HG03558 (cell line): ENCODE measurements around the gene CHST1.

Experiments used
- ATAC-seq: cut with Tn5 transposase; IDR thresholded peaks from one replicate; pipeline ENCODE4 v1.9.1; 2021; ENCODE audit warnings: moderate number of reproducible peaks; ENCODE audit not compliant: unreplicated experiment; ENCODE audit errors: extremely low read depth

CHST1 gene

DNA sequence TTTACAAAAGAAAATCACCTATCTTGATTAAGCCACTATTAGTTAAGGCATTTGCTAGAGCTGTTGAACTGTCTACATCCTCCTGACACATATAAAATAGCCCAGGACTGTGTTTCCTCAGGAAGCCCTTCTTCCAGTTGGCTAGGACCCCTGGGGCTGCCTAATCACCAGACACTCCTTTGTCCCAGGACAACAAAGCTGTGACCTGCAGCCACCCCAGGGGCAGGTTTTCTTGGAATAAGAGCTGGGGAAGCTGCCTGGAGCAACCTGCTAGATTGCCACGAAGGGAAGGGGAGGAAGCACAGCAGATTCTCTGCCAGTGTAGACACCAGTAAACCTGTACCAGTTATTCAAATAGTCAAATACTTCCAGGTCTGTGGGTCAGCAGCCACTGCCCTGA is 17.6 kb downstream of the CHST1 start:
- no peak for ATAC-seq

DNA sequence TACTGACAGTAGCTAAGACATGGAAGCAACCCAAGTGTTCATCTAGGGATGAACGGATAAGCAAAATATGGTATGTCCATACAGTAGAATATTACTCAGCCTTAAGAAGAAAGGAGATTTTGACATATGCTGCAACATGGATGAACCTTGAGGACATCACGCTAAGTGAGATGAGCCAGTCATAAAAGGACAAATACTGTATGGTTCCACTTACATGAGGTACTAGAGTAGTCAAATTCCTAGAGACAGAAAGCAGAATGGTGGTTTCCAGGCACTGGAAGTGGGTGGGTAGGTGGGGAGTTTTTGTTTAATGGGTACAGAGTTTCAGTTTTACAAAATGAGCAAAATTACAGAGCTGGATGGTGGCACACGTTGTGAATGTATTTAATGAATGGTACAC is 18.1 kb downstream of the CHST1 start:
- no peak for ATAC-seq

DNA sequence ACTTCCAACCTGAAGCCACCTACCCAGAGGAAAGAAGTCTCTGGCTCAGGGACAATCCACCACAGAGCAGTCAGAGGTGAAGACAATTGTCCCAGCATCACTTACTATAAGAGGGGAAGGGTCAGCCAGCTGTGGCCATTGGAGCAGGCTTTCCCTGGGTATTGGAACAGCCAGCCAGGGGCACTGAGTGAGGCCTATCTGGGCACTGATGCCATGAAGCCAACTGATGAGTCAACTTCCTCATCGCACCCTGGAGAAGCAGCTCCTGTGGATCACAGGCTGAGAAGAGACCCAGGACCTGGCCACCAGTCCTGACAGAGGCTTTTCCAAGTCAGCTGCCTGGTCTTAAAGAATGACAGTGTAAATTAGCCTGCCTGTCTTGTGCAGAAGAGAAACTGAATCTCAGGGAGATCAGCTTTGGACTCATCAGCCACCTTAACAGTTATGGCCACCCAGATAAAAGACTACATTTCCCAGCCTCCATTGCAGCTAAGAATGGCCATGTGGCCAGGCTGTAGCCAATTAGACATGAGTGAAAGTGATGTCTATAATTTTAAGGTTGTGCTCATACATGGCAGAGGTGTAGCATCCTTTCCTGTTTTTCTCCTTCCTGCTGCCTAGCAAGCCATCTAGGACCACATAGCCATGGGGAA is 19.0 kb downstream of the CHST1 start:
- no peak for ATAC-seq

DNA sequence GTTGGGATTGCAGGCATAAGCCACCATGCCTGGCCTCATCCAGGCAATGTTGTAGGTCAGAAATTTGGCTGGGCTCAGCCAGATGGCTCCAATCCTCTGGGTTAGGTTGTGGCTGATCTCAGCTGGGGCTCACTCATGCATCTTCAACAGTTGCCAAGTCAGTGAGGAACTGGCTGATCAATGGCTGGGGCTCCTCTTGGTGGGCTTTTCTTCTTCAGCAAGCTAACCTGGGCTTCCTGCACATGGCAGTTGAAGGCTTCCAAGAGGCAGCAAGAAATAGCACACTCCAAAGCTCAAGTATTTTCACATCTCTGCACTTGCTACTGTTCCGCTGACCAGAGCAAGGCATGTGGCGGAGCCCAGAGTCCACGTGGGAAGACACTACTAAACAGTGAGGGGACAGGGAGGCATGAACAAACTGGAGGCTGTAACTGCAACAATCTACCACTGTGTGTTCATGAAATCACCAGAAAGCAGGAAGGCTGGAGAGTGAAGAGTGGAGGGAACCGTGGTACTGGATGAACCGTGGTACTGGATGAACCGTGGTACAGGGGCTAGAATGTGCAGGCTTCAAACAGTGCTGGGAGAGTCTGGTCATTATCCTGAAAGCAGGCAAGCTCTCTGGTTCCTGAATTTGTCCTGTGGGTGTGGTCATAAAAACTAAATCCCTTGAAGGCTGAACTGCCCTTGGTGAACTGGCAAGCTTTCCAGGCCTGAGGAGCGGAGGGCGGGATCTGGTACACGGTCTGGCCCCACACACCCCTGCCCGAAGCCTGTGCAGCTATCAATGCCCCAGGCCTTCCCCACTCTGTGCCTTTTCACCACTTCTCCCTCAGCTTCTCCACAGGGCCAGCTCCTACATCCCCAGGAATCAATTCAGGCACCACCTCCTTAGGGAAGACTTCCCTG is 20.2 kb downstream of the CHST1 start:
- ATAC-seq, result no peak

DNA sequence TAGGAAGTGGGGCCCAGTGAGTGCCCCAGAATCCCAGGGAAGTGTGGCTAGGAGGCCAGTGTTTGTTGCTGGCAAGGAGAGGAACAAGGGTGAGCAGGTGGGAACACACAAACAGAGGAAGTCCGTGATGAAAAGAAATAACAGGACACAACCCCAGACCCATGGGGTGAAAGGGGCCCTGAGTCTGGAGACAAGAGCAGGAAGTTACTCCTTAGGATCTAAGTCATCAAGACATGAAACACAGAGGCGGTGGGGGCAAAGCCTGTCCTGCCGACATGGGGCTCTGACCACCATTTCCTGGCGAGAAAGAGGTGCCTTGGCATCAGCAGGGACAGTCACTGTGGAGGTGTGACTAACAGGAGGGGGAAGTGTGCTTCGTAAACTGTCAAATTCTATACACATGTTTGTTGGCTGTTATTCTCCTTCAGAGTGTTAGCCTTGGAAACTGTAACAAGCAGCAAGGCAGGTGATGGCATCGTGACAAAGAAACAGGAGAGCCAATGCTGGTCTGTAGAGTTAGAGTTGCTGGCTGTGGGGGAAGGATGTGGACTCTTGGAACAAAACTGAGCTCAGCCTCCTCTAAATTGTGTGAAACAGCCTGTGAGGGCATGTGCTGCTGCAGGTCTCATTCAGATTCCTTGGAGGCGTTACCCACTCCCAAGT is 21.7 kb downstream of the CHST1 start:
- ATAC-seq, result no peak

- no peak for ATAC-seq
Observed at GRCh38 chr11:45641961-45642360, 23.5 kb downstream of the CHST1 start.

- ATAC-seq, result no peak
Observed at GRCh38 chr11:45638051-45638450, 27.4 kb downstream of the CHST1 start.

GRCh38 chr11:45635907-45636306 is 29.5 kb downstream of the CHST1 start:
- no peak for ATAC-seq

DNA sequence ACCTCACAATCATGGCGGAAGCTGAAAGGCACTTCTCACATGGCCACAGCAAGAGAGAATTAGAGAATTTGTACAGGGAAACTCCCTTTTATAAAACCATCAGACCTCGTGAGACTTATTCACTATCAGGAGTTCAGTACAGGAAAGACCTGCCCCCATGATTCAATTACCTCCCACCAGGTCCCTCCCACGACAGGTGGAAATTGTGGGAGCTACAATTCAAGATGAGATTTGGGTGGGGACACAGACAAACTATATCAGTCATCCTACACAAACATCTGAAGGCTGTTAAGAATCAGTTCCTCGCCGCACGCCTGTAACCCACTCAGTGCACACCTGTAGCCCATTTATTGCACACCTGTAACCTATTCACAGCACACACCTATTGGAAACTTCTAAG is 39.8 kb downstream of the CHST1 start:
- no peak for ATAC-seq

DNA sequence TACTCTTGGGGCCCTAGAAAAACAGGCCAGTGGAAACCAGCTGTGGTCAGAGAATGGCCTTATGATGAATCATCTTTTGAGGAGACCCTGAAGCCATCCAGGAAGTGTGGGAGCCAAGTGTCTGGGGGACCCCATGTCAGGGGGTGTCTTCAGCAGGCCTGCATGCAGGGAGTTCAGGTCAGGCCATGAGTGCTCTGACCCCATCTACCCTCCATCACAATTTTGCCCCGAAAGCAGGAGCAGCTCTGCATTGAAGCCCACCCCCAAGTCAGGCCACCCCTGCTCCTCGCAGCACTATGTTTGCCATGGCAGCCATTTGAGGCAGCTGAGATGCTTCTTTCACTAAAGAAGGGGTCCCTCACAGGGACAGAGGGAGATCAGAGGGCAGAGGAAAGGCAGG is 41.3 kb downstream of the CHST1 start:
- ATAC-seq, result no peak

DNA sequence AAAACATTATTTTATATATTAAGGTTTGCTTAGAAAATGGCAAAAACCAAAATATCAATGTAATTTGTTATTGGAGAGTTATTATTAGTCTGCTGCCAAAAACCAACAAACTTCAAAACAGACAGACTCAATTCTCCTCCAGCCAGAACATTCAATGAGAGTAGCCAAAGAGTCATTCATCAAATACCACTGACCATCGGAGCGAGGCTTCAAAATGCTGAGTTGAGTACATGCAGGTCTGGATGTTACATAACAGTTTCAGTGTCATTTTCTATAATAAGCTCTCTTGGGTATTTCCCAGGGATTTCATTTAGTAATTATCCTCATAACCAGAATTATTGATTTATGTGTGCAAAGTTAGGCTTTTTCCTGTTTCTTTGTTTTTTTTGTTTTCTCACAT is 42.6 kb downstream of the CHST1 start:
- ATAC-seq, result no peak

GRCh38 chr11:45622283-45622682 is 43.1 kb downstream of the CHST1 start:
- no peak for ATAC-seq

DNA sequence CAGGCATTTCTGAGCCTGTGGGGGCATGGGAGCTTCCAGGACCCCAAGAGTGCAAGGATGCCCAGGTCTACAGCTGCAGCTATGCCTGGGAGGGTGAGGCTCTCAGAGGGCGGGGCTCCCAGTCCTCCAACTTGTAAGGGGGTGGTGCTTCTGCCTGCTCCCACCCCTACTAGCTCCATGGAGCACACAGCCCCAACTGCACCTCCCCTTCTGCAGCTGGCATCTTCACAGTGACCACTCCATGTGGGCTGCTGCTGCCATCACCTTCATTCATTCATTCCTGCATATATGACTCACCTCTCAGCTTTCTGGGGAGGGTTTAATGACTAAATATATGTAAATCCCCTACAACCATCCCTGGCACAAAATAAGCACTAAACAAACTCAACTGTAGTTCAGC is 43.8 kb downstream of the CHST1 start:
- ATAC-seq, result no peak

DNA sequence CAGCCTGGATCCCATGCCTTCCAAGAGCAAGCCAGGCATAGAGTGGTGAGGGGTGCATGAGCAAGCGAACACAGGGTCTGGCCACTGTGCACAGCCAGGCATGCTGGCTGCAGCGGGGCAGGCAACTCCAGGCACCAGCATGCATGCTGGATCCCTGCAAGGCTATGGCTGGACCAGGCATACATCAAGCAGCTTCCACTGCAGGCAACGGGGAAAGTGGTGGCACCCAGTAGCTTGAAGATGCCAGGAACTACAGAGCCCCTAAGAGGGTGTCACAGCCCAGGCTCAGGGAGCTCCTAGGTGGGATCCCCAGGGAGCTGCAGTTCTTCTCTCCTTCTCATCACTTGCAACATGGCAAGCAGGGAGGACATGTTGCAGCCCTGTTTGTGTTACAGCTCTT is 45.2 kb downstream of the CHST1 start:
- ATAC-seq, result no peak

DNA sequence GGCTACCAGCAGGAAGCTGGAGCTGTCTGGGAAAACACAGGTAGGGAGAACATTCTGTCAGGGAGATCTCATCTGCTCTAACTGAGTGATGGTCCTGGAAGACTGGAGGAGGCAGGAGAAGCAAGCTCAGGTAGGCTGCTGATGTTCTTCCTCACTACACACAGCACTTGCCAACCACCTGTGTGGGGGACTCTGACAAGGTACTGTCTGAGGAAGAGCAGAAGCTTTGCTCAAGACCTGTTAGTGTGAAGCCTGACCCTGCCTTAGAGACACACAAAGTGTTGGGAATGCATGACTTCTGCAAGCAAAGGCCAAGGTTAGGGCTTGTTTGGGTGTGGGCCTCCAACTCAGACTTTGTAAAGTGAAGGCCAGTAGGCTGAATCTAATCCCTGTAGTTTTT is 46.5 kb downstream of the CHST1 start:
- ATAC-seq, result no peak

GRCh38 chr11:45617871-45618601 is 47.4 kb downstream of the CHST1 start:
- ATAC-seq, result no peak

- ATAC-seq, result no peak
Observed at GRCh38 chr11:45616802-45617549, 48.4 kb downstream of the CHST1 start.

DNA sequence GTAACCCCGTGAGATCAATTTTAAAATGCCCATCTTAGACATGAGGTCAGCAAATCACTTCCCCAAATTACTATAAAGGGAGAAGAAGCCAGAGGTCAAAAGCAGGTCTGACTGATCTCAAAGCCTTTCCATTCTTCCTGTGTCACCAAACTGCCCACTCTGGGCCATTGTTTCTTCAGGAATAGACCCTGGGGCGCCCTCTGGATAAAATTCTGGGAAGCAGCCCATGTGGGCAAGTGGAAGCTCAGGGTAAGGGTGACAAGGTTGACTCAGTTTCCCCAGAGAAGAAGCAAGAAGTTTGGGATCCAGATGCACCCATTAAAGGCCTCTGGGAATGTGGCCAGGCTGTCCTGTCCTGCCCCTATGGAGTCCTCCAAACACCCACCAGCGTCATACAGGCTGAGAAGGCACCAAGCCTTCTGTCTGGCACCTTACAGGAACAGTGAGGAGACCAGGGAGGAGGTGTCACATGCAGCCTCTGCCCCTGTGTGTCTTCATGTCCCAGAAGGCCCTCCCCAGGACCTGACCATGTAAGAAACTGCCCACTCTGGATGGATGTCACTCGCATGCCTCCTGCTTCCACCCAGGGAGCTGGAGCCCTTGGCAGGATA is 50.1 kb downstream of the CHST1 start:
- no peak for ATAC-seq

DNA sequence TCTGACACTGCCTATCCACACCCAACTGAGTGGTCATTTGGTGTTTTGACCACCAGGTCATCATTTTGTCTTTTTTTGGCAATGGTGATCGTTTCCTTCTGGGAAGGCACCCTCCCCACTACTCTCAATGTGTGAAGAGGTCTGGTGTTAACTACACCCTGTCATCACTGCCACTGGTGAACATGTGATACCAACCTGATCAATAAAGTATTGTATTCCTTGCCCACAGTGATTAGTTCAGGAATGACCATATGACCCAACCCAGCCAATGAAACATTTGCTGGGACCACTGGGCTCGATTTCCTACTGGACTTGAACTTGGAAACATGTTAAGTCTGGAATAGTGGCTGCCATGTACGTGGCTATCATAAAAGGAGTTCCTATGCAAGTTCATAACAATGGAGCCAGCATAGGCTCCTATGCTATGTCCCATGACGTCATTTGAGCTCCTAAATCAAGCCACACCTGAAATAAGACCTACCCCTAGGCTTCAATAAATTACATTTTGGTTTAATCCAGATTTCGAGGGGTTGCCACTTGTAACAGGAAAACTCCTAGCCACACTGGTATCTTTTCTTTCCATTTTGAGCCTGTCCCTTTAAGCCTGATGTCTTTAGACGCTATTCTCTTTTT is 51.1 kb downstream of the CHST1 start:
- no peak for ATAC-seq
